COLO829 (cell line): ENCODE measurements around the gene CD1C.
"Not testable (repeated sequence)": the region's sequence is repeated elsewhere in the genome, so short reads cannot be mapped to it uniquely, and the experiment has no call there.

ENCODE experiments used
- DNase-seq: peaks from one replicate; pipeline ENCODE4 v3.0.0; 2012; ENCODE audit warnings: low spot score

Gene CD1C

DNA sequence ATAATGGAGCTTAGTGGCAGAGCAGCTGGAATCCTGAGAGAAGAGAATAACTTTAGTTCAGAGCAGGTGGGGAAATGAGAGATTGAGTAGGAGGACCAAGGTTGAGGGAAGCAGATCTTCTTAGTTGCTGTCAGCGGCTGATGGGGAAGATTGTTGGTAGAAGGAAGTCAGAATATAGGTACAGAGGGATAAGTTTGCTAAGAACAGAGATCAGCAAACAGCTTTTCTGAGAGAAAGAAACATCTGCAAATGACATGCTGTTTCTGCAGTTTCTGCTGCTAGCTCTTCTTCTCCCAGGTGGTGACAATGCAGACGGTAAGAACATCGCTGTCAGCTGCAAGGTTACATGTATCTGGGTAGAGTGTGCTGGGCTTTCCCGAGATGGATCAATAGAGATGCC is at the start of gene CD1C:
TSS of gene CD1C (plus strand) at position 113 of the 400 bp plus-strand sequence. CDS start at position 255, 142 bp downstream.
- DNase-seq, result no peak

DNA sequence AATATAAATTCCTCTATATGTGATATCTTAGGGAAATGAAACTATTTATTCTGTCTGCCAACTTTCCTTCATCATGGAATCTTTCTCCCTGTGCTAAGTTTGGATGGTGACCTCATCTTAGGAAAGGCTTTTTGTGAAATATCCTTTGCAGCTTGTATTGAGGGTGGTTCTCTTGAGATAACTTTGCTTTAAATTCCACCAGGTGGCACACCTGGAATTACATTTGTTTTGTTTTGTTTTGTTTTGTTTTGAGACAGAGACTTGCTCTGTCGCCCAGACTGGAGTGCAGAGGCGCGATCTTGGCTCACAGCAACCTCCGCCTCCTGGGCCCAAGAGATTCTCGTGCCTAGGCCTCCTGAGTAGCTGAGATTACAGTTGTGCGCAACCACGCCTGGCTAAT is 43.1 kb upstream of the CD1C start:
- no peak for DNase-seq

DNA sequence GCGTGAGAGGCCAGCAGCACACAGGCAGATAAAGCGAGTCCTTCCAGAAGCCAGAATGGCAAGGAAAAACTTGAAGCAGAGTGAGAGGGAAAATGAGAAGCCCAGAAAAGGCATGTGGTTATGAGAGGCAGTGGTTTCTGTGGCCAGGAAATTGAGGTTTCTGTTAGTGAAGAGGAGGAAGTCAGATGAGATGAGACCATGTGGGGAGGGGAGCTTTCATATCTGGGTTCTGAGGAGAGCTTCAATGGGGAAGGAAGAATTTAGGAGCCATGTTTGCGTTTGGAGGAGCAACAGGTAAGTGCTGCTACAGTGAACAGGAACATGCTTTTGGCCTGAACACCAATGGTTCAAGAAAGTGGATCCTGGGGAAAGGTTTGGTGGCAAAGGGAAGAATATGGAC is 41.6 kb upstream of the CD1C start:
- no peak for DNase-seq

DNA sequence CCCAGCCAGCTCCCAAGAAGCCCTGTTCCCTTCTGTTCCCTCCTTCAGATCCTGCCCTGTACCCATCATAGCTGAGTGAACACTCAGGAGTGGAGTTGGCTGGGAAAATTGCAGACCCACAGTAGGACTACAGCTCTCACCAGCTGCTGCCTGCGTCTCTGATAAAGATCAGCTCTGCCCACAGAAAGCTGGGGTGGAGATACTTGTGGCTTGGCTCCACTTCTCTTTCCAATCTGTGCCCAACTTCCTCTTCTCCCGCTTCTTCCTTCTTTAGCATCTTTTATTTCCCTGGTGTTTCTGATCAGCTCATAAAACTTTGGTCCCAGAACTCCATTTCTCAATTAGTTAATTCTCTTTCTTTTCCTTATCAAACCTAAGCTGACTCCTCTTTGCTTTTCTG is 41.0 kb upstream of the CD1C start:
- no peak for DNase-seq

DNA sequence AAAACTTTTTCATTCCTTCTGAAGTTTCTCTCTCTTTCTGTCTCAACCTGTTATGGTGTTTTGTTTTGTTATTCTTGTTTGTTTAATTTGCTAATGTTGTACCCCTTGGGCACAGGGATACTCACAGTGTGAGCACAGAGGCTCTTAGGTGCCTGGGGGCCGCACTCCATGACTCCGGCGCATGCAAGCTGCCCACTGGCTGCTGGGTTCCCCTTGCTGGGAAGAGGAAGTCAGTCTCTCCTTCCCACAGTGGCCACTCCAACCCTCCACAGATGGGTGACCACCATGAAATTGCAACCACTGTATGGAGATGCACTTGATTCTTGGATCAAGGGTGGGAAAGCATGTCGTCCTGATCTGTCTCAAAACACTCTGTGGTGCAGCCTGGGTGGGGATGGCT is 40.1 kb upstream of the CD1C start:
- DNase-seq, result no peak

DNA sequence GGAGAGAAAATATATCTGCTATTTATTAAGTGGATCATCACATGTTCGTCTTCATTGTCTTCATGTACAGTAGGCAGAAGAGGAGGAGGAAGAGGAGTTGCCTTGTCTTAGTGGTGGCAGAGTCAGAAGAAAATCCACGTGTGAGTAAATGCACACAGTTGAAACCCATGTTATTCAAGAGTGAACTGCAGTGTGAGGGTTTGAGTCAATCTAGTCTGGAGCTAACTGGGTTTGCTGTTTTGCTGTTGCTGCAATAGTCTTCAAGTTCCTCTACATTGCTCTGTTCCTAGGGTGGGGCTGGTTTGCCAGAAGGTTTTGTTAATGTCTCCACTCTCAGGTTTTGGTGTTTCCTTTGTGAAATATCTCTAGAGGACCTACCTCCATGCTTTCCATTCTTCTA is 38.6 kb upstream of the CD1C start:
- DNase-seq, result no peak

DNA sequence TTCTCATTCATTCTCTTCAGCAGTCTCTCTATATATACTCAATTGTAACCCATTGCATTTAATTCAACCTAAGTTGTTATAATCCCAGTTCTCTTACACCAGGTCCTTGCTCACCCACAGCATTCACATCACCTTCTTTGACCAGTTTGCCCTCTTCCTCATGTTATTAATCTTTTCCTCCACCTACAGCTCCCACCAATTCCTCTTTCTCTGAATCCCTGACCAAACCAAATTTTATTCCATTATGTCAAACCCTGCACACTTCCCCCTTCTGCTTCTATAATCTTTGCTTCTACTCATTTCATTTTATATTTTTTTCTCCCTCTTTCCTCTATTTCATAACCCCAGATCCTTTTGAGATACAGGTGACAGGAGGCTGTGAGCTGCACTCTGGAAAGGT is 34.1 kb upstream of the CD1C start:
- no peak for DNase-seq

DNA sequence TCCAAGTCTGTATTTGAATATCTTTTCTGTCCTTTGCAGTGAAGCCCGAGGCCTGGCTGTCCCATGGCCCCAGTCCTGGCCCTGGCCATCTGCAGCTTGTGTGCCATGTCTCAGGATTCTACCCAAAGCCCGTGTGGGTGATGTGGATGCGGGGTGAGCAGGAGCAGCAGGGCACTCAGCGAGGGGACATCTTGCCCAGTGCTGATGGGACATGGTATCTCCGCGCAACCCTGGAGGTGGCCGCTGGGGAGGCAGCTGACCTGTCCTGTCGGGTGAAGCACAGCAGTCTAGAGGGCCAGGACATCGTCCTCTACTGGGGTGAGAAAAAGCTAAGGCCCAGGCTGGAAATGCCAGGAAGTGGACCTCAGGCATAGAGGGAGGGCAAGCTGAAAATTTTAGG is 33.0 kb upstream of the CD1C start:
- not testable (repeated sequence) for DNase-seq

DNA sequence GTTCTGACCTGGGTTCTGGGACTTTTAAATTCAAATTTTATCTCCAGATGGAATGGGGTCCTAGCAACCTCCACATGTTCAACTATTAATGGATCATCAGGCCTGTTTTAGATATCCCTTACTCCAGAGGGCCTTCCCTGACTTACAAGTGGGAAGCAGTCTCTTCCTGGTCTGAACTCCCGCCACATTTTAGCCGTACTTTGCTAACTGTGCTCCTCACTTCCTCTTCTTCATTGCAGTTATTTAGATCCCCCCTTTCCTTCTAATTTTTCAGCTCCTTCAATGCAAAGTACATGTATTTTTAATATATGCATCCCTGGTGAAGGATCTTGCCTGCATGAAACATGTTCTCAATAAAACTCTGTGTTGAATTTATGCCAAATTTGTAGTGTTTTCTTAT is 31.8 kb upstream of the CD1C start:
- no peak for DNase-seq

DNA sequence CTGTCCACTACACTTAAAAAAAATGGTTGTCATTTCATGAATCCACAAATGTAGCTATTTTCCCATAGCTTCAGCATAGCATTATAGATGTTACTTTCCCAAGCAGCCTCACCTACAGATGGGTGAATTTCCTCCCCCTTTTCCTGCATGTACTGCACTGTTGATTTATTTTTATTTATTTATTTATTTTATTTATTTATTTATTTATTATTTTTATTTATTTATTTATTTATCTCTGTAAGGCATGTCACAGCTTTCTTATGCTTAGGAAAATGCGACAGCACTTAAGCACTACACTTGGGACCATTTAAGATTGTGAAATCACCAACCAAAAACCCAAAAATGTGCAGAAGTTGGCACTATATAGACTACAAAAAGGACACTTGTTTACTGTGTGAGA is 30.6 kb upstream of the CD1C start:
- no peak for DNase-seq

DNA sequence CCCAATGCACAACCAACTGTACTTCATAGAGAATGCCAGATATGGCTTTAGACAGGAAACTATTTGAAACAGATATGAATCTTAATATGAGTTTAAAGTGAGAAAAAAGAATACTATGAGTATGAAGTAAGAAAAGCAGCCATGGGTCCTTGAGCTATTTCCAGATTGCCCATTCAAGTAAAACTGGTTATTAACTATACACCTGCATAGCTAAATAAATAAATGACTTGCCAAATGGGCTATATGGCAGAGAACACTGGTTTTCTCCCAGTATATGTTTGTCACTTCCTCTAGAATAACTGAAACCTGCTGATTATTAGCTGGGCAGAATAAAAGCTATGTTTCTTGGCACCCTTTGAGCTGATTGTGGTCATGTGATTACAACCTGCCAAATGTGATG is 17.0 kb upstream of the CD1C start:
- DNase-seq, result no peak

DNA sequence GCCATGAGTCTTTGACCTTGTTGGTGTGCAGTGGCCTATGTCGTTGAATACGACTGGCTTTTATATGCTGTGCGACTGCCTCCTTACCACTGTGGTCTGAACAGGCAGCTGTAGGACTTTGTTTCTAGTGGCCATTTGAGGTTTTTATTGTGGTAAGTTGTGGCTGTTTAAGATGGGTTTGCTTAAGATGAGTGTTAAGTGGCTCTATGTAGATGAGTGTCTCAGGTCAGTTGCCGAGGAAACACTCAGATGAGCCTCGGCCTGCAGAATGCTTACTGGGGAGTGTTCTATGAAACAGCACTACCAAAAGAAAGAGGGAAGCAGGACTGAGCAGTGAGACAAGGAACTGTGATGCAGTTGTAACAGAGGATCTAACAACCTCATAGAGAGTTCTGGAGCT is 14.9 kb upstream of the CD1C start:
- no peak for DNase-seq

DNA sequence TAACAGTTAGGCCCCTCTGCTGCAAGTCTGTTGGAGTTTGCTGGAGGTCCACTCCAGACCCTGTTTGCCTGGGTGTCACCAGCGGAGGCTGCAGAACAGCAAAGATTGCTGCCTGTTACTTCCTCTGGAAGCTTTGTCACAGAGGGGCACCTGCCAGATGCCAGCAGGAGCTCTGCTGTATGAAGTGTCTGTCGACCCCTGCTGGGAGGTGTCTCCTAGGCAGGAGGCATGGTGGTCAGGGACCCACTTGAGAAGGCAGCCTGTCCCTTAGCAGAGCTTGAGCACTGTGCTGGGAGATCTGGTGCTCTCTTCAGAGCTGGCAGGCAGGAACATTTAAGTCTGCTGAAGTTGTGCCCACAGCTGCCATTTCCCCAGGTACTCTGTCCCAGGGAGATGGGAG is 7.3 kb upstream of the CD1C start:
- DNase-seq, result not testable (repeated sequence)

DNA sequence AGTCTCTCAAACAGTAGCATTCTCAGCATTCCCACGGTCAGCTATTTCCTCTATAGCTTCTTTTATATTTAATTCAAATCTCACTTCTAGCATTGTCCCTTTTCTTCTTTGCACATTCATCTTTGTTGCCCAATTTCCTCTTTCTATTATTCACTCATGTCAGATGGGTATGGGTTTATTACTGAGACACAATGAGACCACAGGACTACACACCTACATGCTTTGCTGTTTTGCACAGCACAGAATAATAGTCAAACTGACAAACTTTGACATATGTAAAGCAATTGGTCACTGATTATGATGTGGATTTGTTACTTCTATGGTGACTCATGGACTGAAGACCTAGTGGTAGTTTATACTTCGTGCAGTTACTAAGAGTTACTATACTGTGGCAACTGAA is 5.8 kb upstream of the CD1C start:
- DNase-seq, result no peak

DNA sequence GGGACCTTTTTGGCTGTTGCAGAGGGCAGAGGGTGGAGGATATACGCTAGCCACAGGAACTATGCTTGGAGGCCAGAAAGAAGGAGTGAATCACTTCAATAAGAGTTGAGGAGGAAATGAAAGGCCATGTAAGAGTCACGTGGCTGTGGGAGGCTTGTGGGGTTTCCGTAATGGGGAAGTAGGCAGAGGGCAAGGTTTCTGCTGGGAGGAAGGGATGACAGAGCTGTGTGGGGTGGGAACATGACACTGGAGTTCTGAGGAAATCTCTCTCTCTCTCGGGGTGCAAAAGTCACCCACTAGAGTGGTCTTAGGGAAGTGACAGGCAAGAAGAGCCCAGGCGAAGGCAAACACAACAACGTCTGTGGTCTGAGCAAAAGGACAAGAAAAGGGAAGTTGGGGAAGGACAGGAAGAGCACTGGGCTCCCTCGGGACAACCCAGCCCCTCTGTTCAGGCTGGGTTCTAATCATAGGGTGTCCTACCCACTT is 3.9 kb upstream of the CD1C start:
- no peak for DNase-seq

DNA sequence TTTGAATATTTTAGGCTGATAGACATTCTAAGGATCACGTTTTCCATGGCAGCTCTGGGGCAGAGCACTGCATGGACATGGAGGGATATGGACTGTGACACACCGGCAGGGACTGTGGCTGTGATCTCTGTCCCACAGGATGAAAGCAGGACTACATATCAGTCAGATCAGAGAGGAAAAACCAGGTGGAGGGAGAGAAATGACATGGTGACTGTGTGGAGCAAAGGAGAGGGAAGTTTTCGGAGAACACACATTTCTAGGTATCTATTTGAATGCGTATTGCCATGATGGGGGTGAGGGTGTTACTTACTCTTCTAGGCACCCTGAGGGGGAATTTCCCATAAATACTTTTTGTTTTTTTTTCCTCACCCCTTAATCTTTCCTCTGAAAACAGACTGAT is 3.2 kb upstream of the CD1C start:
- DNase-seq, result no peak

DNA sequence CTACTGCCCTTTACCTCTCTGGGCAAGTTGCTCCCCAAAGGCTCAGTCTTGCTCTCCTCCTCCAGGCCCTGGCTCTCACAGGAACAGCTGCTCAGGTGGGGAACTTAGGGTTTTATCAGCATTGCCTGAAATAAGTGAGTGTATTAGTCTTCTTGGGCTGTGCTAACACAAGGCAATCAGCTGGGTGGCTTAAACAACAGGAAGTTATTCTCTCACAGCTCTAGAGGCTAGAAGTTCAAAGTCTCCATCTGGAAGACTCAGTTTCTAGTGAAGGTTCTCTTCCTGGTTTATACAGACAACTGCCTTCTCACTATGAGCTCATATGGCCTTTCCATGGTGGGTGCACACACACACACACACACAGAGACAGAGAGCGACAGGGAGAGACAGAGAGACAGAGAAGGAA is 2.8 kb upstream of the CD1C start:
- DNase-seq, result no peak

DNA sequence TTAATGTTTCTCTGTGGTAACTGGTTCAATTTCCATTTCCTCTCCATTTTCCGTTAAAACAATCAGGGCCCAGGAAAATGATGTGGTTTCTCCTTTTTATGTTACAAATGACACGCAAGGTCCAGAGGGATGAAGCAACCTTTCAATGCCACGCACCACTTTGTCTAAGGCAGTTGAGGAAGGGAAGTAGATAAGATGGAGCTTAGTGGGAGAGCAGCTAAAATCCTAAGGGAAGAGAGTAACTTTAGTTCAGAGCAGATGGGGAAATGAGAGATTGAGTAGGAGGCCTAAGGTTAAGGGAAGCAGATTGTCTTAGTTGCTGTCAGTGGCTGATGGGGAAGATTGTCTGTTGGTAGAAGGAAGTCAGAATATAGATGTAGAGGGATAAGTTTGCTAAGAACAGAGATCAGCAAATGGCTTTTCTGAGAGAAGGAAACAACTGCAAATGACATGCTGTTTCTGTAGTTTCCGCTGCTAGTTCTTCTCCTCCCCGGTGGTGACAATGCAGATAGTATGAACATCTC is 660 bp downstream of the CD1C start:
- DNase-seq, result no peak

DNA sequence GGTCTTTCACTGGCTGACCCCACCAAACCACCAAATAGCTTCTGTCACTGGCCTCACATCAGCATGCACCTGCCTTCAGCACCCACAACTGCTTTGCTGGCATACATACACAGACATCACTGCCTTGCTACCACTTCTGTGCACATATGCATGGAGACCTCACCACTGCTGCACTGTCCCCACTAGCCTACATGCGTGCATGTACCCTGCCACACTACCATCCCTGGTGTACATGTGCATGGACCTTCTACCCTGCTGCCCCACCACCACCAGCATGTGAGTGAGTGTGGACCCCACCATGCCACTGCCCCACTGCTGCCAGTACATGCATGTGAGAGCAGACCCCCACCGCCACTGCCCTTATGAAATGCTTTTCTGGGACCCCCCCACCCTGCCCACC is 6.1 kb downstream of the CD1C start:
- no peak for DNase-seq

DNA sequence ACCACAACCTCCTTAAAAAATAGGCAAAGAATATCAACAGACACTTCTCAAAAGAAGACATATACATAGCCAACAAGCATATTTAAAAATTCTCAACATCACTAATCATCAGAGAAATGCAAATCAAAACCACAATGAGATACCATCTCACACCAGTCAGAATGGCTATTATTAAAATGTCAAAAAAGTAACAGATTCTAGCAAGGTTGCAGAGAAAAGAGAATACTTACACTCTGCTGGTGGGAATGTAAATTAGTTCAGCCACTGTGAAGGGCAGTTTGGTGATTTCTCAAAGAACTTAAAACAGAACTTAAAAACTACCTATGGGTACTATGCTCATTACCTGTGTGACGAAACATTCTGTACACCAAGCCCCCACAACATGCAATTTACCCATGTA is 20.9 kb downstream of the CD1C start:
- no peak for DNase-seq

DNA sequence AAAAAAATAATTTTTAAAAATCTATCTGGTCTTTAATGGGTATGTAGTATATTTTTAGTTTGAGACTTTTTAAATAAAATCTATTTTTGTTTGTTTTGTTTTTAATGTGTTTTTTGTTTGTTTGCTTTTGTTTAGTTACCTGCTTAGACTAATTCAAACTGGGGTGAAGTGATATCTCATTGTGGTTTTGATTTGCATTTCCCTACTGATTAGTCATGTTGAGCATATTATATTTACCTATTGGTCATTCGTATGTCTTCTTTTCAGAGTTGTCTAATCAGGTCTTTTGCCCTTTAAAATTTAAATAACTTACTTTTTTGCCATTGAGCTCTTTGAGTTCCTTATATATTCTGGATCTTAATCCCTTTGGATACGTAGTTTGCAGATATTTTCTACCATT is 21.3 kb downstream of the CD1C start:
- no peak for DNase-seq

DNA sequence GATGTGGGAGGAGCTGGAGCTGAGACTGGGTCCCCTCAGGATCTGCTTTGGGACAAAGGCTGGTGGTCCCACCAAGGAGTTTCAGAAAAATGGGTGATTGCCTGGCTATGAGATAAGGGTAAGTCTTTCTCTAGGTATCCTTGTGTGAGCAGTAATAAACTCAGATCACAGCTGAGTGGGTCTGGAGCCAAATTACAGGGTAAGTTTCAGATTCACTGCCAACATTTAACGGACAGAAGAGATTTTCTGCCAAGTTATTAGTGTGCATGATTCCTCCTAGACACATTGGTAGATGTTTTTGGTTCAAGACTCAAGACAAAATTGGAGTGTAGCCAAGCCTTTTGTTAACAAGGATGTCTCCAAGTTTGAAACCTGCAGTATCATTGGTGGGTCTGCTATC is 34.1 kb downstream of the CD1C start:
- DNase-seq, result no peak

DNA sequence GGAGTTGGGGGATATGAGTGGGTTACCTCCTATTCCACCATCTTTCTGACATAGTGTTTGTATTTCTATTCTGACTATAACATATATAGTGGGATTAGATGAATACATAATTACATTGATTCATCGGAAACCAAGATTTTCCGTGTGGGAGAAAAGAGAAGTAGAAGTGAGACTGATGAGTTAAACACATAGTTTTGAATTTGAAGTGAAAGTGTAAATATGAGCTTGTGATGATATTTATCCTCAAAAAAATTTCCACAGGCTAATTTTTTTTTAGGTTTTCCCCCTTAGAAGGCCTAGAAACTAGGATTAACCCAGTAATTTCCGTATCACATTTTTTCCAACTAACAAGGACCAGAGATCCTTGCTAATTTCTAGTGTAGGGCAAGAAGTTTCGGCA is 34.7 kb downstream of the CD1C start:
- DNase-seq, result no peak

DNA sequence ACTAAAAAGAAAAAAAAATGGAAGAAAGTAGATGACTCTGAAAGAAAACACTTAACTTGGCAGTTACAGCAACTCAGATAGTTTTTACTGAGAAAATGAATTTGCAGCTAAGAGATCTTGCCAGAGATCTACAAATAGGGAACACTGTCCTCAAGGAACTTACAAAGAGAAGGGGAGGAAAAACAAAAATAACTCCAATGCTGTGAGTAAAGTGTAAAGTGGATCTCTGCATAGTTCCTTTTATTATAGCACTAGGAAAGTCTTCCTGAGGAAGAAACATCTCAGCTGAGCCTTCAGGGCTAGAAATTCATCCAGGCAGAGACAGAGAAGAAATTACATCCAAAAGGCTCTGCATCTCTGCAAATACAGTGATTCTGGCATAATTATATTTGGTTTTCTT is 37.8 kb downstream of the CD1C start:
- no peak for DNase-seq

DNA sequence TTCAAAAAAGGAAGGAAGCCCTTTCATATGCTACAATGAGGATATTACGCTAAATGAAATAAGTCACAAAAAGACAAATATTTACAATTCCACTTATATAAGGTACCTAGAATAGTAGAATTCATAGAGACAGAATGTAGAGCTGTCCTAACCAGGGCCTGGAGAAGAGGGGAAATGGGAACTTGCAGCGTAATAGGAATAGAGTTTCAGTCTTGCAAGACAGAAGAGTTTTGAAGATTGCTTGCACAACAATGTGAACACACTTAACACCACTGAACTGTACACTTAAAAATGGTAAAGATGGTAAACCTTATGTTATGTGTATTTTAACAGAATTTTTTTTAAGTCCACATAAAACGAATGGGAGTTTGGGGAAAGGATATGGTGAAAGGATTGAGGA is 38.7 kb downstream of the CD1C start:
- no peak for DNase-seq
